ENCODE data around the gene ZC3H14. TPM values are rescaled to one million over a fixed set of nuclear protein-coding genes. Genes with fewer than 3 reads are reported as not detected.

The ZC3H14 gene
- total and polyA plus RNA-seq, 12 donors, result 26.5 to 91.6 (median 53.3) TPM

GRCh38 chr14:88639221-88639620, 76.4 kb downstream of the ZC3H14 start:
- Histone ChIP-seq H3K36me3 (replicated peaks in 1 of 2) (no peaks in the 10 kb centered on the region), H3K9me3 (replicated peaks in 1 of 3) (peaks cover 0 to 8% (median 0%) of the 10 kb centered on the region in 3 donors), H3K4me1 (replicated peaks in 1 of 2) (no peaks in the 10 kb centered on the region), H3K4me3 (no peak overlapping the region), H3K27ac (no peak overlapping the region), H3K27me3 (no peaks in the 10 kb centered on the region)
- TF ChIP-seq POLR2A (IDR thresholded peaks at IDR 0.05) (no peak), CTCF (IDR thresholded peaks at IDR 0.05) (no peak)
- WGBS, 4 donors, result 83 to 88% (median 87%) methylated on average over 1 of the region's 1 CpG
- intact Hi-C loops (cut with DNase I), result no loop called here
- no peak for DNase-seq

- H3K4me3 ChIP-seq, result no peak overlapping the region
- H3K36me3 ChIP-seq (replicated peaks in 1 of 2), result no peaks in the 10 kb centered on the region
- no peaks in the 10 kb centered on the region for H3K27me3 ChIP-seq
- DNase-seq, result no peak
- H3K27ac ChIP-seq, result no peak overlapping the region
- WGBS, 4 donors, result 73 to 92% (median 81%) methylated on average over 5 of the region's 5 CpGs
- no peaks in the 10 kb centered on the region for H3K4me1 ChIP-seq (replicated peaks in 1 of 2)
- TF ChIP-seq CTCF (IDR thresholded peaks at IDR 0.05) (no peak), POLR2A (IDR thresholded peaks at IDR 0.05) (no peak)
- intact Hi-C loops (cut with DNase I), result loop anchor here in 1 of 2 donors (10.0 kb wide), 1 partner anchor 205 kb away; no protein-coding TSS in a partner anchor
- H3K9me3 ChIP-seq (replicated peaks in 1 of 3), result no peaks in the 10 kb centered on the region
Measured at GRCh38 chr14:88660056-88660455, 97.2 kb downstream of the ZC3H14 start.

- no peaks in the 10 kb centered on the region for H3K27me3 ChIP-seq
- H3K4me3 ChIP-seq, result no peak overlapping the region
- no peaks in the 10 kb centered on the region for H3K9me3 ChIP-seq (replicated peaks in 1 of 3)
- peaks cover 5 to 7% of the 10 kb centered on the region in 2 donors for H3K4me1 ChIP-seq (replicated peaks in 1 of 2)
- H3K27ac ChIP-seq, result no peak overlapping the region
- TF ChIP-seq POLR2A (IDR thresholded peaks at IDR 0.05) (no peak), CTCF (IDR thresholded peaks at IDR 0.05) (peak; percentile 67 to 88 (median 79))
- no peaks in the 10 kb centered on the region for H3K36me3 ChIP-seq (replicated peaks in 1 of 2)
- intact Hi-C loops (cut with DNase I), result loop anchor here in 1 of 2 donors (10.0 kb wide), 1 partner anchor 197 kb away; no protein-coding TSS in a partner anchor
- 38 to 87% (median 45%) methylated on average over 3 to 4 of the region's 4 CpGs for WGBS, 4 donors
- DNase-seq, result peak; percentile 60 to 80 (median 68)
Measured at GRCh38 chr14:88667555-88668273, 104.9 kb downstream of the ZC3H14 start.

DNA sequence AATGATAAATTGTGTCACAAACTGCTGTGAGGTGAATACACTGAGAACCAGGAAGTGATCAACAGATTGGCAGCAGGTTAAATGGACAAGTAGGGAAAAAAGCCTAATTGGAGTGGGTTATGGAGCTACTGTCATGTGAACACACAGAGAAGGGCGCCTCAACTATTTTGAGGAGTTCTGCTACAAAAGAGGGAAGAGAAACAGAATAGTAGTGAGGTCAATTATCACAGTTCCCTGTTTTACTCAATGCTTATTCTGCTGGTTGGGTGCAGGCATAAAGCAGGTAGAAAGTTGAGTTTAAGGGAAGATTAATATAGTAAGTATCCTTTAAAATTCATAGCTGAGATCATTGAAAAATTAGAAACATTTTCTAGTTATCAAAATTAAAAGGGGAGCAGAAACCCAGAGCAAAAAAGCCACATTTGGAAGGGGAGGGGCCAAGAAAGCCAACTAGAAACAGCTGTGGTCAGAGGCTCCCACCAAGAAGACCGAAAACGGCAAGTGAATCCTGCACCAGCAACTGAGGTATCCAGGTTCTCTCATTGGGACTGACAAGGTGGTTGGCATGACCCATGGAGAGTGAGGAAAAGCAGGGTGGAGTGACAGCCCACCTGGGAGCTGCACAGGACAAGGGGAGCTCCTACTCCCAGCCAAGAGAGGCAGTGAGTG, 105.7 kb downstream of the ZC3H14 start:
- Histone ChIP-seq H3K9me3 (replicated peaks in 1 of 3) (no peaks in the 10 kb centered on the region), H3K4me1 (replicated peaks in 1 of 2) (peaks cover 5 to 7% of the 10 kb centered on the region in 2 donors), H3K4me3 (no peak overlapping the region), H3K27me3 (no peaks in the 10 kb centered on the region), H3K36me3 (replicated peaks in 1 of 2) (no peaks in the 10 kb centered on the region), H3K27ac (no peak overlapping the region)
- no peak for DNase-seq
- intact Hi-C loops (cut with DNase I), result loop anchor here in 1 of 2 donors (10.0 kb wide), 1 partner anchor 196 kb away; no protein-coding TSS in a partner anchor
- 76 to 83% (median 80%) methylated on average over 3 of the region's 3 CpGs for WGBS, 4 donors
- TF ChIP-seq CTCF (IDR thresholded peaks at IDR 0.05) (no peak), POLR2A (IDR thresholded peaks at IDR 0.05) (no peak)

Data from adrenal gland (tissue), 12 donors.